Natural killer cell (primary cell): ENCODE measurements around the gene CCDC57. TPM values are rescaled to one million over a fixed set of nuclear protein-coding genes. Genes with fewer than 3 reads are reported as not detected.

Source experiments
- ATAC-seq, 3 donors: fragments of 150-1000 bp in 2 of 3; fragments of 200-7000 bp in 1 of 3; cut with Tn5 transposase; 1 replicate in 1 of 3; 2 replicates in 2 of 3; pipeline ENCODE4 v1.10.0; 2021; ENCODE audit warnings: mild to moderate bottlenecking in 2 of 3, moderate library complexity in 2 of 3
- DNase-seq, 2 donors: peaks; one replicate each; pipeline versions ENCODE4 v3.0.0 to v3.0.0-alpha.2; 2013 to 2021; ENCODE audit warnings: mixed read lengths in 1 of 2
- H3K27ac ChIP-seq: one replicate; pipeline ENCODE4 v1.5.1; 2013; ENCODE audit warnings: mild to moderate bottlenecking, low read length
- H3K27me3 ChIP-seq: one replicate; pipeline ENCODE4 v1.6.1; 2013; ENCODE audit warnings: low read length; ENCODE audit not compliant: control insufficient read depth, insufficient read depth
- H3K36me3 ChIP-seq: one replicate; pipeline ENCODE4 v1.6.1; 2013; ENCODE audit warnings: low read length; ENCODE audit not compliant: control insufficient read depth, insufficient read depth
- H3K4me1 ChIP-seq: one replicate; pipeline ENCODE4 v1.6.1; 2013; ENCODE audit warnings: low read length; ENCODE audit not compliant: control insufficient read depth, insufficient read depth
- H3K4me3 ChIP-seq: one replicate; pipeline ENCODE4 v1.5.1; 2013; ENCODE audit warnings: low read length
- H3K9me3 ChIP-seq: one replicate; pipeline ENCODE4 v1.6.1; 2013; ENCODE audit warnings: low read length; ENCODE audit not compliant: control insufficient read depth, insufficient read depth
- H3K27ac Mint-ChIP-seq, 2 donors: one replicate each; pipeline ENCODE4 v1.8.0; 2022; ENCODE audit warnings: mild to moderate bottlenecking in 2 of 2, mixed read lengths in 2 of 2, moderate library complexity in 1 of 2
- H3K27me3 Mint-ChIP-seq, 2 donors: one replicate each; pipeline ENCODE4 v1.8.0; 2022; ENCODE audit warnings: low read depth in 2 of 2, mixed read lengths in 2 of 2
- H3K36me3 Mint-ChIP-seq: one replicate; pipeline ENCODE4 v1.8.0; 2022; ENCODE audit warnings: mixed read lengths
- H3K4me1 Mint-ChIP-seq, 2 donors: one replicate each; pipeline ENCODE4 v1.8.0; 2022; ENCODE audit warnings: mixed read lengths in 2 of 2
- H3K4me3 Mint-ChIP-seq: one replicate; pipeline ENCODE4 v1.8.0; 2022; ENCODE audit warnings: mild to moderate bottlenecking, moderate library complexity, mixed read lengths
- H3K9me3 Mint-ChIP-seq, 2 donors: one replicate each; pipeline ENCODE4 v1.8.0; 2022; ENCODE audit warnings: mixed read lengths in 2 of 2
- CTCF ChIP-seq: fragments of 200-600 bp; IDR thresholded peaks from one replicate; pipeline ENCODE4 v1.8.0; 2022; ENCODE audit warnings: antibody characterized with exemption
- WGBS: methylation state at CpG from one replicate; pipeline ENCODE4 v1.1.7; 2013; ENCODE audit warnings: missing lambda C conversion rate; ENCODE audit not compliant: insufficient coverage; 5-methylcytosine and 5-hydroxymethylcytosine counted together
- intact Hi-C: fragments of 100-400 bp; cut with micrococcal nuclease; formaldehyde crosslinking; loops from one replicate; pipeline ENCODE4 v1.14.2; 2022
- total RNA-seq, 4 donors: library from RNA; stranded (reverse); fragments of 120-200 nt in 1 of 4; gene quantifications; one replicate each; pipeline versions ENCODE4 v1.2.3 to v1.2.4, GENCODE V29; 2013 to 2022

The CCDC57 gene
- total RNA-seq, 3 donors from 2014 or later (not counting 1 experiment from before 2014, with no cell fraction given): 69.7 to 79.2 (median 75.1) TPM

GRCh38 chr17:82161216-82161615 is 51.4 kb downstream of the CCDC57 start:
- intact Hi-C loops: no loop called here
- H3K27ac ChIP-seq: no peak overlapping the region
- 91% methylated on average over 8 of the region's 8 CpGs for WGBS
- ATAC-seq (no peak), DNase-seq (no peak)
- Mint-ChIP-seq H3K9me3 (no peaks in the 10 kb centered on the region), H3K4me1 (no peaks in the 10 kb centered on the region), H3K27ac (no peak overlapping the region), H3K4me3 (no peak overlapping the region), H3K36me3 (no peaks in the 10 kb centered on the region), H3K27me3 (no peaks in the 10 kb centered on the region)
- H3K4me3 ChIP-seq: no peak overlapping the region
- peaks cover 3% of the 10 kb centered on the region for H3K36me3 ChIP-seq
- H3K27me3 ChIP-seq: no peaks in the 10 kb centered on the region
- TF ChIP-seq CTCF: no peak
- H3K9me3 ChIP-seq: no peaks in the 10 kb centered on the region
- H3K4me1 ChIP-seq: no peaks in the 10 kb centered on the region

- Histone ChIP-seq H3K4me3 (no peak overlapping the region), H3K27ac (no peak overlapping the region), H3K27me3 (no peaks in the 10 kb centered on the region), H3K36me3 (peaks cover 3% of the 10 kb centered on the region), H3K9me3 (no peaks in the 10 kb centered on the region), H3K4me1 (no peaks in the 10 kb centered on the region)
- H3K36me3 Mint-ChIP-seq: no peaks in the 10 kb centered on the region
- no peaks in the 10 kb centered on the region for H3K4me1 Mint-ChIP-seq
- H3K27ac Mint-ChIP-seq: no peak overlapping the region
- no peak for TF ChIP-seq CTCF
- no peak for ATAC-seq
- intact Hi-C loops: no loop called here
- no peaks in the 10 kb centered on the region for H3K27me3 Mint-ChIP-seq
- no peaks in the 10 kb centered on the region for H3K9me3 Mint-ChIP-seq
- 78% methylated on average over 5 of the region's 5 CpGs for whole genome bisulfite sequencing
- H3K4me3 Mint-ChIP-seq: no peak overlapping the region
- DNase-seq: no peak
Observed at GRCh38 chr17:82160075-82160474, 52.6 kb downstream of the CCDC57 start.

GRCh38 chr17:82158825-82159224 is 53.8 kb downstream of the CCDC57 start:
- Histone ChIP-seq H3K27me3 (no peaks in the 10 kb centered on the region), H3K27ac (no peak overlapping the region), H3K4me1 (peaks cover 3% of the 10 kb centered on the region), H3K36me3 (peaks cover 3% of the 10 kb centered on the region), H3K4me3 (no peak overlapping the region), H3K9me3 (no peaks in the 10 kb centered on the region)
- intact Hi-C loops: no loop called here
- H3K4me1 Mint-ChIP-seq: no peaks in the 10 kb centered on the region
- H3K36me3 Mint-ChIP-seq: no peaks in the 10 kb centered on the region
- no peak overlapping the region for H3K27ac Mint-ChIP-seq
- no peak for ATAC-seq
- TF ChIP-seq CTCF: no peak
- H3K4me3 Mint-ChIP-seq: no peak overlapping the region
- WGBS: 83% methylated on average over 10 of the region's 10 CpGs
- no peak for DNase-seq
- no peaks in the 10 kb centered on the region for H3K27me3 Mint-ChIP-seq
- no peaks in the 10 kb centered on the region for H3K9me3 Mint-ChIP-seq
